ENCODE results near the gene RAD23A.

The RAD23A gene

DNA sequence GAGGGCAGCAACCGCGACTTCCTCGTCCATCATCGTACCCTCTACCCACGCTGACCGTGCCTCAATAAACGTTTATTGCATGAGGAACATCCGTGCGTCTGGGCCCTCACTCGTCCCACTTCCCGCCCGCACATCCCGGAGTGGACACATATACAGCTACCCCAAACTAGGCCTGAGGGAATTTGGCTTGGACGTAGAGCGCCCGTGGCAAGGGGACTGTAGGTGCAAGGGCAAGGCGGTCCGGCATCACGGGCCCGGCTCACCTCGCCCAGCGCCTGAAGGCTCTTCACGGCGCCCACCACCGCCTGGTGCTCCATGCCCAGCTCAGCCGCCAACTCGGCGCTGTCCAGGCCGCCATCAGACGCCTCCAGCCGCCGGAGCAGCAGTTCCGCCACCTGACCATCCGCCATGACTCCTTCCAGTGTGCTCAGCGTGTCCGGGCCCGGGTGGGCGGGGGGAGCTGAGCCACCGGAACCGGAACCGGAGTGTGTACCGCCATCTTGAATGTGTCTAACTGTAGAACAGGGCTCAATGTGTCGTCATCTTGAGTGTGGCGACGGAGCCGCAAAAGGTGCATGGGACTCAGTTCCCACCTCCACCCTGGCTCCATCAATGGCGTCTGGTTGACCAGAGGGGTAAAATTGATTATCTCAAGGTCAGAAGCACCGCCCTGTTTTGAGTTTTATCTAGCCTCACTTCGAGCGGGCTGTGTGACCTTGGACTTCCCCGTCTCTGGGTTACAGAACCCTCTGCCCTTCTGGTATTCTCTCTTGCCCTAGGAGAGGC lies 12.2 kb upstream of the RAD23A start, which contains the start of gene FARSA (continued):
- TF ChIP-seq, protein P1, sequence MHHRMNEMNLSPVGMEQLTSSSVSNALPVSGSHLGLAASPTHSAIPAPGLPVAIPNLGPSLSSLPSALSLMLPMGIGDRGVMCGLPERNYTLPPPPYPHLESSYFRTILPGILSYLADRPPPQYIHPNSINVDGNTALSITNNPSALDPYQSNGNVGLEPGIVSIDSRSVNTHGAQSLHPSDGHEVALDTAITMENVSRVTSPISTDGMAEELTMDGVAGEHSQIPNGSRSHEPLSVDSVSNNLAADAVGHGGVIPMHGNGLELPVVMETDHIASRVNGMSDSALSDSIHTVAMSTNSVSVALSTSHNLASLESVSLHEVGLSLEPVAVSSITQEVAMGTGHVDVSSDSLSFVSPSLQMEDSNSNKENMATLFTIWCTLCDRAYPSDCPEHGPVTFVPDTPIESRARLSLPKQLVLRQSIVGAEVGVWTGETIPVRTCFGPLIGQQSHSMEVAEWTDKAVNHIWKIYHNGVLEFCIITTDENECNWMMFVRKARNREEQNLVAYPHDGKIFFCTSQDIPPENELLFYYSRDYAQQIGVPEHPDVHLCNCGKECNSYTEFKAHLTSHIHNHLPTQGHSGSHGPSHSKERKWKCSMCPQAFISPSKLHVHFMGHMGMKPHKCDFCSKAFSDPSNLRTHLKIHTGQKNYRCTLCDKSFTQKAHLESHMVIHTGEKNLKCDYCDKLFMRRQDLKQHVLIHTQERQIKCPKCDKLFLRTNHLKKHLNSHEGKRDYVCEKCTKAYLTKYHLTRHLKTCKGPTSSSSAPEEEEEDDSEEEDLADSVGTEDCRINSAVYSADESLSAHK (tag by site-specific recombination; IDR thresholded peaks at IDR 0.05): no peak
- no peak for TF ChIP-seq WT1 (tag by site-specific recombination; IDR thresholded peaks at IDR 0.05)
- no peak for TF ChIP-seq ZNF169 (tag by site-specific recombination; IDR thresholded peaks at IDR 0.05)
- TF ChIP-seq ZNF76 (tag by site-specific recombination; IDR thresholded peaks at IDR 0.05; ENCODE audit: borderline replicate concordance, low read depth): peak; percentile 93
- no peak for TF ChIP-seq ZNF404 (tag by site-specific recombination; IDR thresholded peaks at IDR 0.05)
- peak; percentile 36; the same call in 1 of the 2 replicates for TF ChIP-seq ZBTB48 (tag by site-specific recombination; IDR thresholded peaks at IDR 0.05)
- TF ChIP-seq ZNF157 (tag by site-specific recombination; IDR thresholded peaks at IDR 0.05): no peak
- no peak for TF ChIP-seq BCL11B (tag by site-specific recombination; IDR thresholded peaks at IDR 0.05; ENCODE audit: low read depth)
- no peak for TF ChIP-seq KLF1 (tag by site-specific recombination; IDR thresholded peaks at IDR 0.05)
- TF ChIP-seq ZNF140 (tag by site-specific recombination; IDR thresholded peaks at IDR 0.05): no peak
- TF ChIP-seq YY1 (tag by site-specific recombination; IDR thresholded peaks at IDR 0.05): peak; percentile 99
- TF ChIP-seq ZNF324 (tag by site-specific recombination; IDR thresholded peaks at IDR 0.05): peak; percentile 70; the same call in 1 of the 2 replicates
- TF ChIP-seq OSR2 (tag by site-specific recombination; IDR thresholded peaks at IDR 0.05): no peak
- TF ChIP-seq ZNF530 (tag by site-specific recombination; IDR thresholded peaks at IDR 0.05; ENCODE audit: low read depth): no peak
- TF ChIP-seq YY2 (tag by site-specific recombination; IDR thresholded peaks at IDR 0.05): peak; percentile 99
- TF ChIP-seq TRIM28 (IDR thresholded peaks at IDR 0.05; ENCODE audit: borderline replicate concordance, low read length): no peak; the same call in 1 of the 2 replicates
- peak; percentile 30; the same call in 1 of the 2 replicates for TF ChIP-seq ZNF843 (tag by site-specific recombination; IDR thresholded peaks at IDR 0.05)
- no peak for TF ChIP-seq ZNF521 (tag by site-specific recombination; IDR thresholded peaks at IDR 0.05)
- TF ChIP-seq, protein P2, sequence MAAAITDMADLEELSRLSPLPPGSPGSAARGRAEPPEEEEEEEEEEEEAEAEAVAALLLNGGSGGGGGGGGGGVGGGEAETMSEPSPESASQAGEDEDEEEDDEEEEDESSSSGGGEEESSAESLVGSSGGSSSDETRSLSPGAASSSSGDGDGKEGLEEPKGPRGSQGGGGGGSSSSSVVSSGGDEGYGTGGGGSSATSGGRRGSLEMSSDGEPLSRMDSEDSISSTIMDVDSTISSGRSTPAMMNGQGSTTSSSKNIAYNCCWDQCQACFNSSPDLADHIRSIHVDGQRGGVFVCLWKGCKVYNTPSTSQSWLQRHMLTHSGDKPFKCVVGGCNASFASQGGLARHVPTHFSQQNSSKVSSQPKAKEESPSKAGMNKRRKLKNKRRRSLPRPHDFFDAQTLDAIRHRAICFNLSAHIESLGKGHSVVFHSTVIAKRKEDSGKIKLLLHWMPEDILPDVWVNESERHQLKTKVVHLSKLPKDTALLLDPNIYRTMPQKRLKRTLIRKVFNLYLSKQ (tag by site-specific recombination; IDR thresholded peaks at IDR 0.05; ENCODE audit: borderline replicate concordance): no peak
- TF ChIP-seq OVOL3 (tag by site-specific recombination; IDR thresholded peaks at IDR 0.05): no peak; the same call in 1 of the 2 replicates
- no peak for TF ChIP-seq ZNF677 (tag by site-specific recombination; IDR thresholded peaks at IDR 0.05)
- no peak for TF ChIP-seq ZFP41 (tag by site-specific recombination; IDR thresholded peaks at IDR 0.05; ENCODE audit: borderline replicate concordance)
- no peak for TF ChIP-seq ZNF311 (tag by site-specific recombination; IDR thresholded peaks at IDR 0.05; ENCODE audit: borderline replicate concordance)
- no peak for TF ChIP-seq MZF1 (tag by site-specific recombination; IDR thresholded peaks at IDR 0.05; ENCODE audit: borderline replicate concordance)
- no peak for TF ChIP-seq REPIN1 (tag by site-specific recombination; IDR thresholded peaks at IDR 0.05; ENCODE audit: low read depth)
- TF ChIP-seq ZNF335 (tag by site-specific recombination; conservative IDR thresholded peaks at IDR 0.05): peak; percentile 78
- no peak for TF ChIP-seq SCRT1 (tag by site-specific recombination; IDR thresholded peaks at IDR 0.05; ENCODE audit: borderline replicate concordance)
- no peak for TF ChIP-seq ZNF292 (tag by site-specific recombination; IDR thresholded peaks at IDR 0.05; ENCODE audit: borderline replicate concordance, low read depth)
- no peak; the same call in 1 of the 2 replicates for TF ChIP-seq ZBTB21 (tag by site-specific recombination; IDR thresholded peaks at IDR 0.05)
- no peak for TF ChIP-seq ZBTB8A (tag by site-specific recombination; IDR thresholded peaks at IDR 0.05)
- TF ChIP-seq ZNF138 (tag by site-specific recombination; IDR thresholded peaks at IDR 0.05; ENCODE audit: borderline replicate concordance): no peak
- no peak for TF ChIP-seq ZNF350 (tag by site-specific recombination; IDR thresholded peaks at IDR 0.05)
- no peak for TF ChIP-seq ZSCAN30 (tag by site-specific recombination; IDR thresholded peaks at IDR 0.05)
- TF ChIP-seq, protein P3, sequence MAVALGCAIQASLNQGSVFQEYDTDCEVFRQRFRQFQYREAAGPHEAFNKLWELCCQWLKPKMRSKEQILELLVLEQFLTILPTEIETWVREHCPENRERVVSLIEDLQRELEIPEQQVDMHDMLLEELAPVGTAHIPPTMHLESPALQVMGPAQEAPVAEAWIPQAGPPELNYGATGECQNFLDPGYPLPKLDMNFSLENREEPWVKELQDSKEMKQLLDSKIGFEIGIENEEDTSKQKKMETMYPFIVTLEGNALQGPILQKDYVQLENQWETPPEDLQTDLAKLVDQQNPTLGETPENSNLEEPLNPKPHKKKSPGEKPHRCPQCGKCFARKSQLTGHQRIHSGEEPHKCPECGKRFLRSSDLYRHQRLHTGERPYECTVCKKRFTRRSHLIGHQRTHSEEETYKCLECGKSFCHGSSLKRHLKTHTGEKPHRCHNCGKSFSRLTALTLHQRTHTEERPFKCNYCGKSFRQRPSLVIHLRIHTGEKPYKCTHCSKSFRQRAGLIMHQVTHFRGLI (tag by site-specific recombination; IDR thresholded peaks at IDR 0.05): no peak

Data from HEK293 (cell line).